GM23338 (cell line): ENCODE measurements around the gene CTNNA3.

Experiments
- EZH2 ChIP-seq: fragments of 200-600 bp; sonication (generic); IDR thresholded peaks from one replicate; pipeline ENCODE4 v1.8.0; 2017; ENCODE audit warnings: antibody characterized with exemption, mild to moderate bottlenecking, low read depth; ENCODE audit not compliant: unreplicated experiment
- POLR2AphosphoS5 ChIP-seq: IDR thresholded peaks from 2 replicates; pipeline ENCODE4 v1.6.1; 2016; ENCODE audit warnings: antibody characterized with exemption, low read depth
- TF ChIP-seq, protein P1 (sequence below), 2 experiments: fragments of 200-600 bp in 1 of 2; sonication (generic) in 1 of 2; conservative IDR thresholded peaks; 2 replicates each; pipeline versions ENCODE4 v1.5.1 to v1.6.1; 2016 to 2017; ENCODE audit warnings: antibody characterized with exemption in 2 of 2, low read depth in 2 of 2, mild to moderate bottlenecking in 2 of 2, moderate library complexity in 1 of 2
- TF ChIP-seq, protein P2 (sequence below): IDR thresholded peaks from one replicate; pipeline ENCODE4 v1.6.1; 2018; ENCODE audit warnings: antibody characterized with exemption; ENCODE audit not compliant: unreplicated experiment
- TF ChIP-seq, protein P3 (sequence below): fragments of 250-450 bp; sonication (Bioruptor Pico); IDR thresholded peaks from 2 replicates; pipeline ENCODE4 v1.5.0; 2020; ENCODE audit warnings: mild to moderate bottlenecking, moderate library complexity

DNA sequence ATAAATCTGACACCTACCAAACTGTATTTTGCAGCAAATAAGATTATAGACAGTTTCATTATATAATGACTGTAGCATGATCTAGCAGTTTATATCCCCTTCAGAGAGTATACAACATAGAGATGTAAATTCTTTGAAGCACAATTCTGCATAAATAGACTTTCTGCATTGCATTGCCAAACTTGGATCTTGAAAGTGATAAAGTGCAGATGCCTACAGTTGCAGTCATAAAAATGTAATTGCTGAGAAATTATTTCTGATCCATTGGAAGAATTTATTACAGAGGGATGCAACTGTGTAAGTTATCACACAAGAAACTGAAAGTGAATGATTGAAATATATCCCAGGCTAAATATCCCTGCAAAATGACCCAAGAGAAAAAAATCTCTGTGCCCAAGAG, 65.1 kb downstream of the CTNNA3 start:
- TF ChIP-seq, protein P1, sequence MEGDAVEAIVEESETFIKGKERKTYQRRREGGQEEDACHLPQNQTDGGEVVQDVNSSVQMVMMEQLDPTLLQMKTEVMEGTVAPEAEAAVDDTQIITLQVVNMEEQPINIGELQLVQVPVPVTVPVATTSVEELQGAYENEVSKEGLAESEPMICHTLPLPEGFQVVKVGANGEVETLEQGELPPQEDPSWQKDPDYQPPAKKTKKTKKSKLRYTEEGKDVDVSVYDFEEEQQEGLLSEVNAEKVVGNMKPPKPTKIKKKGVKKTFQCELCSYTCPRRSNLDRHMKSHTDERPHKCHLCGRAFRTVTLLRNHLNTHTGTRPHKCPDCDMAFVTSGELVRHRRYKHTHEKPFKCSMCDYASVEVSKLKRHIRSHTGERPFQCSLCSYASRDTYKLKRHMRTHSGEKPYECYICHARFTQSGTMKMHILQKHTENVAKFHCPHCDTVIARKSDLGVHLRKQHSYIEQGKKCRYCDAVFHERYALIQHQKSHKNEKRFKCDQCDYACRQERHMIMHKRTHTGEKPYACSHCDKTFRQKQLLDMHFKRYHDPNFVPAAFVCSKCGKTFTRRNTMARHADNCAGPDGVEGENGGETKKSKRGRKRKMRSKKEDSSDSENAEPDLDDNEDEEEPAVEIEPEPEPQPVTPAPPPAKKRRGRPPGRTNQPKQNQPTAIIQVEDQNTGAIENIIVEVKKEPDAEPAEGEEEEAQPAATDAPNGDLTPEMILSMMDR (conservative IDR thresholded peaks at IDR 0.05; ENCODE audit: low read depth in 2 of 2), result no peak
- TF ChIP-seq, protein P2, sequence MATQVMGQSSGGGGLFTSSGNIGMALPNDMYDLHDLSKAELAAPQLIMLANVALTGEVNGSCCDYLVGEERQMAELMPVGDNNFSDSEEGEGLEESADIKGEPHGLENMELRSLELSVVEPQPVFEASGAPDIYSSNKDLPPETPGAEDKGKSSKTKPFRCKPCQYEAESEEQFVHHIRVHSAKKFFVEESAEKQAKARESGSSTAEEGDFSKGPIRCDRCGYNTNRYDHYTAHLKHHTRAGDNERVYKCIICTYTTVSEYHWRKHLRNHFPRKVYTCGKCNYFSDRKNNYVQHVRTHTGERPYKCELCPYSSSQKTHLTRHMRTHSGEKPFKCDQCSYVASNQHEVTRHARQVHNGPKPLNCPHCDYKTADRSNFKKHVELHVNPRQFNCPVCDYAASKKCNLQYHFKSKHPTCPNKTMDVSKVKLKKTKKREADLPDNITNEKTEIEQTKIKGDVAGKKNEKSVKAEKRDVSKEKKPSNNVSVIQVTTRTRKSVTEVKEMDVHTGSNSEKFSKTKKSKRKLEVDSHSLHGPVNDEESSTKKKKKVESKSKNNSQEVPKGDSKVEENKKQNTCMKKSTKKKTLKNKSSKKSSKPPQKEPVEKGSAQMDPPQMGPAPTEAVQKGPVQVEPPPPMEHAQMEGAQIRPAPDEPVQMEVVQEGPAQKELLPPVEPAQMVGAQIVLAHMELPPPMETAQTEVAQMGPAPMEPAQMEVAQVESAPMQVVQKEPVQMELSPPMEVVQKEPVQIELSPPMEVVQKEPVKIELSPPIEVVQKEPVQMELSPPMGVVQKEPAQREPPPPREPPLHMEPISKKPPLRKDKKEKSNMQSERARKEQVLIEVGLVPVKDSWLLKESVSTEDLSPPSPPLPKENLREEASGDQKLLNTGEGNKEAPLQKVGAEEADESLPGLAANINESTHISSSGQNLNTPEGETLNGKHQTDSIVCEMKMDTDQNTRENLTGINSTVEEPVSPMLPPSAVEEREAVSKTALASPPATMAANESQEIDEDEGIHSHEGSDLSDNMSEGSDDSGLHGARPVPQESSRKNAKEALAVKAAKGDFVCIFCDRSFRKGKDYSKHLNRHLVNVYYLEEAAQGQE, result no peak
- TF ChIP-seq, protein P3, sequence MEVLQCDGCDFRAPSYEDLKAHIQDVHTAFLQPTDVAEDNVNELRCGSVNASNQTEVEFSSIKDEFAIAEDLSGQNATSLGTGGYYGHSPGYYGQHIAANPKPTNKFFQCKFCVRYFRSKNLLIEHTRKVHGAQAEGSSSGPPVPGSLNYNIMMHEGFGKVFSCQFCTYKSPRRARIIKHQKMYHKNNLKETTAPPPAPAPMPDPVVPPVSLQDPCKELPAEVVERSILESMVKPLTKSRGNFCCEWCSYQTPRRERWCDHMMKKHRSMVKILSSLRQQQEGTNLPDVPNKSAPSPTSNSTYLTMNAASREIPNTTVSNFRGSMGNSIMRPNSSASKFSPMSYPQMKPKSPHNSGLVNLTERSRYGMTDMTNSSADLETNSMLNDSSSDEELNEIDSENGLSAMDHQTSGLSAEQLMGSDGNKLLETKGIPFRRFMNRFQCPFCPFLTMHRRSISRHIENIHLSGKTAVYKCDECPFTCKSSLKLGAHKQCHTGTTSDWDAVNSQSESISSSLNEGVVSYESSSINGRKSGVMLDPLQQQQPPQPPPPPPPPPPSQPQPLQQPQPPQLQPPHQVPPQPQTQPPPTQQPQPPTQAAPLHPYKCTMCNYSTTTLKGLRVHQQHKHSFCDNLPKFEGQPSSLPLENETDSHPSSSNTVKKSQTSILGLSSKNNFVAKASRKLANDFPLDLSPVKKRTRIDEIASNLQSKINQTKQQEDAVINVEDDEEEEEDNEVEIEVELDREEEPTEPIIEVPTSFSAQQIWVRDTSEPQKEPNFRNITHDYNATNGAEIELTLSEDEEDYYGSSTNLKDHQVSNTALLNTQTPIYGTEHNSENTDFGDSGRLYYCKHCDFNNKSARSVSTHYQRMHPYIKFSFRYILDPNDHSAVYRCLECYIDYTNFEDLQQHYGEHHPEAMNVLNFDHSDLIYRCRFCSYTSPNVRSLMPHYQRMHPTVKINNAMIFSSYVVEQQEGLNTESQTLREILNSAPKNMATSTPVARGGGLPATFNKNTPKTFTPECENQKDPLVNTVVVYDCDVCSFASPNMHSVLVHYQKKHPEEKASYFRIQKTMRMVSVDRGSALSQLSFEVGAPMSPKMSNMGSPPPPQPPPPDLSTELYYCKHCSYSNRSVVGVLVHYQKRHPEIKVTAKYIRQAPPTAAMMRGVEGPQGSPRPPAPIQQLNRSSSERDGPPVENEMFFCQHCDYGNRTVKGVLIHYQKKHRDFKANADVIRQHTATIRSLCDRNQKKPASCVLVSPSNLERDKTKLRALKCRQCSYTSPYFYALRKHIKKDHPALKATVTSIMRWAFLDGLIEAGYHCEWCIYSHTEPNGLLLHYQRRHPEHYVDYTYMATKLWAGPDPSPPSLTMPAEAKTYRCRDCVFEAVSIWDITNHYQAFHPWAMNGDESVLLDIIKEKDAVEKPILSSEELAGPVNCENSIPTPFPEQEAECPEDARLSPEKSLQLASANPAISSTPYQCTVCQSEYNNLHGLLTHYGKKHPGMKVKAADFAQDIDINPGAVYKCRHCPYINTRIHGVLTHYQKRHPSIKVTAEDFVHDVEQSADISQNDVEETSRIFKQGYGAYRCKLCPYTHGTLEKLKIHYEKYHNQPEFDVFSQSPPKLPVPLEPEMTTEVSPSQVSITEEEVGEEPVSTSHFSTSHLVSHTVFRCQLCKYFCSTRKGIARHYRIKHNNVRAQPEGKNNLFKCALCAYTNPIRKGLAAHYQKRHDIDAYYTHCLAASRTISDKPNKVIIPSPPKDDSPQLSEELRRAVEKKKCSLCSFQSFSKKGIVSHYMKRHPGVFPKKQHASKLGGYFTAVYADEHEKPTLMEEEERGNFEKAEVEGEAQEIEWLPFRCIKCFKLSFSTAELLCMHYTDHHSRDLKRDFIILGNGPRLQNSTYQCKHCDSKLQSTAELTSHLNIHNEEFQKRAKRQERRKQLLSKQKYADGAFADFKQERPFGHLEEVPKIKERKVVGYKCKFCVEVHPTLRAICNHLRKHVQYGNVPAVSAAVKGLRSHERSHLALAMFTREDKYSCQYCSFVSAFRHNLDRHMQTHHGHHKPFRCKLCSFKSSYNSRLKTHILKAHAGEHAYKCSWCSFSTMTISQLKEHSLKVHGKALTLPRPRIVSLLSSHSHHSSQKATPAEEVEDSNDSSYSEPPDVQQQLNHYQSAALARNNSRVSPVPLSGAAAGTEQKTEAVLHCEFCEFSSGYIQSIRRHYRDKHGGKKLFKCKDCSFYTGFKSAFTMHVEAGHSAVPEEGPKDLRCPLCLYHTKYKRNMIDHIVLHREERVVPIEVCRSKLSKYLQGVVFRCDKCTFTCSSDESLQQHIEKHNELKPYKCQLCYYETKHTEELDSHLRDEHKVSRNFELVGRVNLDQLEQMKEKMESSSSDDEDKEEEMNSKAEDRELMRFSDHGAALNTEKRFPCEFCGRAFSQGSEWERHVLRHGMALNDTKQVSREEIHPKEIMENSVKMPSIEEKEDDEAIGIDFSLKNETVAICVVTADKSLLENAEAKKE (CRISPR knock-in tag), result no peak
- TF ChIP-seq POLR2AphosphoS5, result no peak
- no peak for TF ChIP-seq EZH2
